Keratinocyte (primary cell): ENCODE results near the gene PDZRN3.

Experiments
- CTCF ChIP-seq, 3 experiments: IDR thresholded peaks in 1 of 3; conservative IDR thresholded peaks in 1 of 3; optimal IDR thresholded peaks in 1 of 3; 2 replicates in 2 of 3; 3 replicates in 1 of 3; pipeline versions ENCODE3 to v1.5.1; 2011; ENCODE audit warnings: low read length in 3 of 3, mild to moderate bottlenecking in 3 of 3, moderate library complexity in 2 of 3, control low read depth in 1 of 3, inconsistent platforms in 1 of 3; ENCODE audit not compliant: insufficient read depth in 2 of 3; ENCODE audit errors: extremely low read depth in 1 of 3
- EZH2 ChIP-seq: IDR thresholded peaks from one replicate; pipeline ENCODE4 v1.6.1; 2012; ENCODE audit warnings: inconsistent platforms, mild to moderate bottlenecking, low read length, moderate library complexity

GRCh38 chr3:73432706-73433032, 192.1 kb downstream of the PDZRN3 start:
- TF ChIP-seq CTCF (optimal IDR thresholded peaks at IDR 0.05 in 1 of 3, IDR thresholded peaks at IDR 0.05 in 1 of 3, conservative IDR thresholded peaks at IDR 0.05 in 1 of 3; ENCODE audit: extremely low read depth in 1 of 3, insufficient read depth in 2 of 3, low read length in 3 of 3) = no peak
- TF ChIP-seq EZH2 = no peak
